ENCODE data around the gene PPP1R3F. TPM values are rescaled to one million over a fixed set of nuclear protein-coding genes. Genes with fewer than 3 reads are reported as not detected.
A peak's percentile ranks its signal among the peaks of the same experiment; 100 is the strongest.
"Not testable (repeated sequence)": the region's sequence is repeated elsewhere in the genome, so short reads cannot be mapped to it uniquely, and the experiment has no call there.

Gene PPP1R3F
- total RNA-seq, 1 donor from 2014 or later, result 8.0 TPM

GRCh38 chrX:49303346-49303745 is 33.8 kb downstream of the PPP1R3F start, which contains the start of gene GAGE10:
GAGE10 (plus strand) TSS chrX:49303646; CDS start chrX:49304860, 1,214 bp downstream.
- no peaks in the 10 kb centered on the region for H3K4me1 Mint-ChIP-seq (ENCODE audit: low read depth)
- DNase-seq (ENCODE audit: low spot score), result no peak
- no peaks in the 10 kb centered on the region for H3K27me3 Mint-ChIP-seq (ENCODE audit: low read depth)
- no peak within 1 kb of the TSS for H3K27ac Mint-ChIP-seq (ENCODE audit: unreplicated experiment)
- peaks cover 4% of the 10 kb centered on the region for H3K9me3 Mint-ChIP-seq (ENCODE audit: low read depth)
- no peaks in the 10 kb centered on the region for H3K36me3 Mint-ChIP-seq (ENCODE audit: low read depth)
- TF ChIP-seq CTCF (IDR thresholded peaks at IDR 0.05), result no peak
- H3K4me3 Mint-ChIP-seq (ENCODE audit: unreplicated experiment), result no peak within 1 kb of the TSS

GRCh38 chrX:49307775-49308174 is 38.2 kb downstream of the PPP1R3F start:
- peaks cover 11% of the 10 kb centered on the region for H3K9me3 Mint-ChIP-seq (ENCODE audit: low read depth)
- peaks cover 16% of the 10 kb centered on the region for H3K4me1 Mint-ChIP-seq (ENCODE audit: low read depth)
- not testable (repeated sequence) for H3K36me3 Mint-ChIP-seq (ENCODE audit: low read depth)

GRCh38 chrX:49308604-49309269 is 39.1 kb downstream of the PPP1R3F start:
- peak overlapping the region; percentile 17 for H3K4me3 Mint-ChIP-seq (ENCODE audit: unreplicated experiment)
- no peak for DNase-seq (ENCODE audit: low spot score)

More at GRCh38 chrX:49307775-49308174, 38.2 kb downstream of the PPP1R3F start:
- H3K4me3 Mint-ChIP-seq (ENCODE audit: unreplicated experiment); H3K27ac Mint-ChIP-seq (ENCODE audit: unreplicated experiment); DNase-seq (ENCODE audit: low spot score); H3K27me3 Mint-ChIP-seq (ENCODE audit: low read depth): not testable (repeated sequence)

GRCh38 chrX:49309401-49309981 is 39.9 kb downstream of the PPP1R3F start:
- Mint-ChIP-seq H3K27ac (ENCODE audit: unreplicated experiment) (peak overlapping the region; percentile 63), H3K27me3 (ENCODE audit: low read depth) (no peaks in the 10 kb centered on the region), H3K4me1 (ENCODE audit: low read depth) (peaks cover 16% of the 10 kb centered on the region), H3K36me3 (ENCODE audit: low read depth) (no peaks in the 10 kb centered on the region), H3K9me3 (ENCODE audit: low read depth) (peaks cover 15% of the 10 kb centered on the region), H3K4me3 (ENCODE audit: unreplicated experiment) (peak overlapping the region; percentile 59)
- DNase-seq (ENCODE audit: low spot score), result no peak
- TF ChIP-seq CTCF (IDR thresholded peaks at IDR 0.05), result no peak

More at GRCh38 chrX:49308604-49309269, 39.1 kb downstream of the PPP1R3F start:
- peaks cover 16% of the 10 kb centered on the region for H3K4me1 Mint-ChIP-seq (ENCODE audit: low read depth)
- no peak for TF ChIP-seq CTCF (IDR thresholded peaks at IDR 0.05)
- peaks cover 15% of the 10 kb centered on the region for H3K9me3 Mint-ChIP-seq (ENCODE audit: low read depth)
- no peaks in the 10 kb centered on the region for H3K27me3 Mint-ChIP-seq (ENCODE audit: low read depth)
- no peaks in the 10 kb centered on the region for H3K36me3 Mint-ChIP-seq (ENCODE audit: low read depth)
- H3K27ac Mint-ChIP-seq (ENCODE audit: unreplicated experiment), result no peak overlapping the region

GRCh38 chrX:49310371-49310770 is 40.8 kb downstream of the PPP1R3F start:
- peaks cover 16% of the 10 kb centered on the region for H3K4me1 Mint-ChIP-seq (ENCODE audit: low read depth)
- peaks cover 12% of the 10 kb centered on the region for H3K9me3 Mint-ChIP-seq (ENCODE audit: low read depth)
- no peak for TF ChIP-seq CTCF (IDR thresholded peaks at IDR 0.05)
- H3K27me3 Mint-ChIP-seq (ENCODE audit: low read depth), result no peaks in the 10 kb centered on the region
- no peak overlapping the region for H3K27ac Mint-ChIP-seq (ENCODE audit: unreplicated experiment)
- DNase-seq (ENCODE audit: low spot score), result no peak
- H3K4me3 Mint-ChIP-seq (ENCODE audit: unreplicated experiment), result no peak overlapping the region
- no peaks in the 10 kb centered on the region for H3K36me3 Mint-ChIP-seq (ENCODE audit: low read depth)

Measured in chondrocyte (in vitro differentiated cells).